ENCODE data around the gene DYRK1A.

- TF ChIP-seq POLR2A (IDR thresholded peaks at IDR 0.05) = no peak
- TF ChIP-seq, protein P1, sequence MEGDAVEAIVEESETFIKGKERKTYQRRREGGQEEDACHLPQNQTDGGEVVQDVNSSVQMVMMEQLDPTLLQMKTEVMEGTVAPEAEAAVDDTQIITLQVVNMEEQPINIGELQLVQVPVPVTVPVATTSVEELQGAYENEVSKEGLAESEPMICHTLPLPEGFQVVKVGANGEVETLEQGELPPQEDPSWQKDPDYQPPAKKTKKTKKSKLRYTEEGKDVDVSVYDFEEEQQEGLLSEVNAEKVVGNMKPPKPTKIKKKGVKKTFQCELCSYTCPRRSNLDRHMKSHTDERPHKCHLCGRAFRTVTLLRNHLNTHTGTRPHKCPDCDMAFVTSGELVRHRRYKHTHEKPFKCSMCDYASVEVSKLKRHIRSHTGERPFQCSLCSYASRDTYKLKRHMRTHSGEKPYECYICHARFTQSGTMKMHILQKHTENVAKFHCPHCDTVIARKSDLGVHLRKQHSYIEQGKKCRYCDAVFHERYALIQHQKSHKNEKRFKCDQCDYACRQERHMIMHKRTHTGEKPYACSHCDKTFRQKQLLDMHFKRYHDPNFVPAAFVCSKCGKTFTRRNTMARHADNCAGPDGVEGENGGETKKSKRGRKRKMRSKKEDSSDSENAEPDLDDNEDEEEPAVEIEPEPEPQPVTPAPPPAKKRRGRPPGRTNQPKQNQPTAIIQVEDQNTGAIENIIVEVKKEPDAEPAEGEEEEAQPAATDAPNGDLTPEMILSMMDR (IDR thresholded peaks at IDR 0.05) = peak in 1 of 12 donors; percentile 5
Observed at GRCh38 chr21:37460196-37460595, 93.6 kb downstream of the DYRK1A start.

All from heart left ventricle (tissue), 13 donors.